Thyroid gland (tissue), 4 donors: ENCODE results near the gene SLC41A1.

Experiments
- CTCF ChIP-seq, 6 experiments: fragments of 200-600 bp in 3 of 6; fragments of 450-650 bp in 3 of 6; sonication (generic) in 3 of 6; IDR thresholded peaks; one replicate each; pipeline ENCODE4 v1.5.1; 2016 to 2019; ENCODE audit warnings: antibody characterized with exemption in 6 of 6, mild to moderate bottlenecking in 2 of 6, inconsistent platforms in 1 of 6, moderate library complexity in 1 of 6
- POLR2A ChIP-seq, 2 donors: fragments of 450-650 bp; IDR thresholded peaks; one replicate each; pipeline ENCODE4 v1.6.1; 2017; ENCODE audit warnings: antibody characterized with exemption in 2 of 2, mild to moderate bottlenecking in 2 of 2, moderate library complexity in 1 of 2

- TF ChIP-seq POLR2A (IDR thresholded peaks at IDR 0.05) (no peak), CTCF (IDR thresholded peaks at IDR 0.05) (no peak)
Measured at GRCh38 chr1:205852969-205853368, 40.0 kb upstream of the SLC41A1 start.
